Liver (tissue), 9 donors: ENCODE measurements around the gene SLC25A48. TPM values are rescaled to one million over a fixed set of nuclear protein-coding genes. Genes with fewer than 3 reads are reported as not detected.

Experiments used
- DNase-seq: peaks from one replicate; pipeline ENCODE4 v3.0.0-alpha.2; 2017; ENCODE audit warnings: low spot score
- H3K27ac ChIP-seq, 2 donors: one replicate each; pipeline ENCODE4 v1.7.0; 2013; ENCODE audit warnings: inconsistent platforms in 2 of 2, low read length in 2 of 2, control low read depth in 1 of 2, low read depth in 1 of 2, mild to moderate bottlenecking in 1 of 2
- H3K27me3 ChIP-seq, 4 donors: one replicate each; pipeline versions ENCODE4 v1.6.1 to v1.7.0; 2013; ENCODE audit warnings: low read length in 3 of 4, inconsistent platforms in 1 of 4, mild to moderate bottlenecking in 1 of 4, moderate library complexity in 1 of 4; ENCODE audit not compliant: control insufficient read depth in 4 of 4, insufficient read depth in 4 of 4
- H3K36me3 ChIP-seq, 4 donors: one replicate each; pipeline versions ENCODE4 v1.6.1 to v1.7.0; 2013; ENCODE audit warnings: low read length in 3 of 4, mild to moderate bottlenecking in 3 of 4, low read depth in 1 of 4, moderate library complexity in 1 of 4; ENCODE audit not compliant: control insufficient read depth in 4 of 4, insufficient read depth in 3 of 4
- H3K4me1 ChIP-seq, 4 donors: one replicate each; pipeline versions ENCODE4 v1.6.1 to v1.7.0; 2013; ENCODE audit warnings: low read length in 3 of 4, mild to moderate bottlenecking in 3 of 4, moderate library complexity in 1 of 4; ENCODE audit not compliant: control insufficient read depth in 4 of 4, insufficient read depth in 4 of 4
- H3K4me3 ChIP-seq, 3 donors: one replicate each; pipeline versions ENCODE4 v1.6.1 to v1.7.0; 2013; ENCODE audit warnings: low read length in 3 of 3, control low read depth in 1 of 3, low read depth in 1 of 3, mild to moderate bottlenecking in 1 of 3
- H3K9ac ChIP-seq, 2 donors: one replicate each; pipeline ENCODE4 v1.7.0; 2013; ENCODE audit warnings: low read length in 2 of 2, mild to moderate bottlenecking in 2 of 2, moderate library complexity in 2 of 2, control low read depth in 1 of 2, low read depth in 1 of 2
- H3K9me3 ChIP-seq, 4 donors: one replicate each; pipeline versions ENCODE4 v1.6.1 to v1.7.0; 2013; ENCODE audit warnings: low read length in 3 of 4; ENCODE audit not compliant: control insufficient read depth in 4 of 4
- CTCF ChIP-seq: fragments of 150-350 bp; IDR thresholded peaks from 2 replicates; pipeline ENCODE4 v1.5.1; 2017; ENCODE audit warnings: improper control_type of control experiment, low read depth, low read length; ENCODE audit not compliant: missing input control
- EGR1 ChIP-seq, 2 donors: IDR thresholded peaks; 2 replicates each; pipeline ENCODE4 v1.6.1; 2016 to 2018; ENCODE audit warnings: antibody characterized with exemption in 2 of 2, low read depth in 2 of 2
- FOXA1 ChIP-seq: IDR thresholded peaks from 2 replicates; pipeline ENCODE4 v1.6.1; 2016; ENCODE audit warnings: antibody characterized with exemption
- FOXA2 ChIP-seq: IDR thresholded peaks from 2 replicates; pipeline ENCODE4 v1.6.1; 2016; ENCODE audit warnings: antibody characterized with exemption
- GABPA ChIP-seq, 2 donors: IDR thresholded peaks in 1 of 2; conservative IDR thresholded peaks in 1 of 2; 2 replicates each; pipeline ENCODE4 v1.6.1; 2016; ENCODE audit warnings: antibody characterized with exemption in 2 of 2, mild to moderate bottlenecking in 1 of 2, moderate library complexity in 1 of 2
- HNF4A ChIP-seq, 2 donors: conservative IDR thresholded peaks; 2 replicates each; pipeline ENCODE4 v1.6.1; 2016; ENCODE audit warnings: antibody characterized with exemption in 2 of 2, mild to moderate bottlenecking in 2 of 2
- HNF4G ChIP-seq: IDR thresholded peaks from 2 replicates; pipeline ENCODE4 v1.6.1; 2016; ENCODE audit warnings: antibody characterized with exemption
- MAX ChIP-seq: IDR thresholded peaks from 2 replicates; pipeline ENCODE4 v1.6.1; 2016; ENCODE audit warnings: antibody characterized with exemption
- NR2F2 ChIP-seq: IDR thresholded peaks from 2 replicates; pipeline ENCODE4 v1.6.1; 2016; ENCODE audit warnings: antibody characterized with exemption
- RAD21 ChIP-seq, 2 donors: IDR thresholded peaks; 2 replicates each; pipeline ENCODE4 v1.6.1; 2016; ENCODE audit warnings: antibody characterized with exemption in 2 of 2, mild to moderate bottlenecking in 2 of 2
- REST ChIP-seq: IDR thresholded peaks from 2 replicates; pipeline ENCODE4 v1.6.1; 2016; ENCODE audit warnings: antibody characterized with exemption, mild to moderate bottlenecking
- RXRA ChIP-seq, 2 donors: IDR thresholded peaks; 2 replicates each; pipeline ENCODE4 v1.6.1; 2017 to 2018; ENCODE audit warnings: antibody characterized with exemption in 2 of 2, mild to moderate bottlenecking in 1 of 2
- SP1 ChIP-seq: IDR thresholded peaks from 2 replicates; pipeline ENCODE4 v1.6.1; 2018; ENCODE audit warnings: antibody characterized with exemption, mild to moderate bottlenecking
- ZBTB33 ChIP-seq: IDR thresholded peaks from 2 replicates; pipeline ENCODE4 v1.6.1; 2016; ENCODE audit warnings: antibody characterized with exemption
- WGBS: extraction: QIAGEN DNeasy Blood & Tissue Kit; methylation state at CpG from one replicate; pipeline ENCODE4 v1.1.7; 2013; 5-methylcytosine and 5-hydroxymethylcytosine counted together
- polyA plus RNA-seq, 2 donors: library from polyadenylated mRNA; stranded (reverse) in 1 of 2; unstranded in 1 of 2; fragments of 200-250 nt in 1 of 2; fragments of >200 nt in 1 of 2; fragmentation: Nextera tagmentation in 1 of 2; extraction: Ambion mirVana in 1 of 2; gene quantifications; one replicate each; pipeline versions ENCODE4 v1.2.1 to v1.2.3, GENCODE V29; 2013 to 2015
- total RNA-seq, 2 donors: library from RNA; depleted of rRNA; stranded (reverse); fragments of >200 nt; gene quantifications; one replicate each; pipeline ENCODE4 v1.2.3, GENCODE V29; 2014
- donor health status: healthy.
- donor health status: healthy.
- donor health status: healthy.
- donor health status: healthy.
- donor health status: healthy.

SLC25A48 gene
- total and polyA plus RNA-seq, 4 donors, result 0.24 to 1.1 (median 0.72) TPM

GRCh38 chr5:135828782-135829127 lies 5.7 kb upstream of the SLC25A48 start:
- Histone ChIP-seq H3K4me3 (no peak overlapping the region), H3K9ac (no peak overlapping the region), H3K9me3 (no peaks in the 10 kb centered on the region), H3K36me3 (no peaks in the 10 kb centered on the region), H3K27me3 (peaks cover 0 to 2% (median 0%) of the 10 kb centered on the region in 4 donors), H3K4me1 (no peaks in the 10 kb centered on the region), H3K27ac (no peak overlapping the region)
- DNase-seq, result no peak
- 96% methylated on average over 2 of the region's 2 CpGs for WGBS
- TF ChIP-seq RXRA (IDR thresholded peaks at IDR 0.05) (no peak), HNF4G (no peak), FOXA2 (no peak), GABPA (IDR thresholded peaks at IDR 0.05 in 1 of 2, conservative IDR thresholded peaks at IDR 0.05 in 1 of 2) (no peak), REST (no peak), NR2F2 (no peak), CTCF (no peak), SP1 (no peak)

- WGBS, result 77% methylated on average over 7 of the region's 7 CpGs
- H3K4me3 ChIP-seq, result no peak overlapping the region
- no peak overlapping the region for H3K9ac ChIP-seq
- TF ChIP-seq RAD21 (IDR thresholded peaks at IDR 0.05) (no peak), NR2F2 (no peak), SP1 (no peak), FOXA1 (no peak), FOXA2 (no peak), MAX (no peak)
- no peak overlapping the region for H3K27ac ChIP-seq
- DNase-seq, result peak; percentile 29
- H3K9me3 ChIP-seq, result no peaks in the 10 kb centered on the region
- H3K27me3 ChIP-seq, result peaks cover 0 to 2% (median 0%) of the 10 kb centered on the region in 4 donors
- peaks cover 0 to 2% (median under 1%) of the 10 kb centered on the region in 4 donors for H3K4me1 ChIP-seq
- H3K36me3 ChIP-seq, result no peaks in the 10 kb centered on the region
Measured at GRCh38 chr5:135829179-135829578, 5.3 kb upstream of the SLC25A48 start.

GRCh38 chr5:135829681-135830383 lies 4.6 kb upstream of the SLC25A48 start:
- peak; percentile 70 for DNase-seq
- Histone ChIP-seq H3K27me3 (peaks cover 0 to 2% (median 0%) of the 10 kb centered on the region in 4 donors), H3K4me1 (peaks cover 0 to 8% (median 7%) of the 10 kb centered on the region in 4 donors), H3K4me3 (no peak overlapping the region), H3K36me3 (no peaks in the 10 kb centered on the region), H3K9ac (no peak overlapping the region), H3K27ac (no peak overlapping the region), H3K9me3 (no peaks in the 10 kb centered on the region)
- 32% methylated on average over 19 of the region's 19 CpGs for WGBS
- TF ChIP-seq ZBTB33, result no peak
- TF ChIP-seq HNF4A (conservative IDR thresholded peaks at IDR 0.05), result no peak
- TF ChIP-seq SP1, result no peak
- TF ChIP-seq EGR1 (IDR thresholded peaks at IDR 0.05; ENCODE audit: low read depth in 2 of 2), result no peak
- TF ChIP-seq FOXA2, result no peak
- no peak for TF ChIP-seq NR2F2
- TF ChIP-seq HNF4G, result no peak
- TF ChIP-seq RXRA (IDR thresholded peaks at IDR 0.05), result no peak
- no peak for TF ChIP-seq FOXA1
- TF ChIP-seq RAD21 (IDR thresholded peaks at IDR 0.05), result peak; percentile 72 to 76
- no peak for TF ChIP-seq REST
